RPMI8226 (cell line): ENCODE data around the gene CCDC24.

Source experiments
- DNase-seq: peaks from one replicate; pipeline ENCODE4 v3.0.0-alpha.2; 2015

CCDC24 gene

GRCh38 chr1:44000122-44000665 is 8.8 kb downstream of the CCDC24 start:
- DNase-seq: no peak

DNA sequence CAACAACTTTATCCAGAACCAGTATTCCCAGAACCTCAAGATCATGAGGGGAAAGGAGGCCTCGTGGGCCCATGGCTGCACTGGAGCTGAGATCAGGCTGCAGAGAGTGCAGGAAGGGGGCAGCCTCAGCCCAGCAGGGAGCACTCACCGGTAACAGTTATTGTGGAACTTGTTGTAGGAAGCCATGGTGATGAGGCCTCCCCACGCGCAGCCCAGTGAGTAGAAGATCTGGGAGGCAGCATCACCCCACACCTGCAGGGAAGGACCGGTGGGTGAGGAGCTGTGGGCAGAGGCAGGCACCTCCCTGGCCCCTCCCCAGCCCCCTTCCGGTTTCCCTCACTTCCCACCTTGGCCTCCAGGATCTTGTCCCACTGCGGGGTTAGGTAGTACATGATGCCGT is 10.8 kb downstream of the CCDC24 start:
- DNase-seq: no peak

DNA sequence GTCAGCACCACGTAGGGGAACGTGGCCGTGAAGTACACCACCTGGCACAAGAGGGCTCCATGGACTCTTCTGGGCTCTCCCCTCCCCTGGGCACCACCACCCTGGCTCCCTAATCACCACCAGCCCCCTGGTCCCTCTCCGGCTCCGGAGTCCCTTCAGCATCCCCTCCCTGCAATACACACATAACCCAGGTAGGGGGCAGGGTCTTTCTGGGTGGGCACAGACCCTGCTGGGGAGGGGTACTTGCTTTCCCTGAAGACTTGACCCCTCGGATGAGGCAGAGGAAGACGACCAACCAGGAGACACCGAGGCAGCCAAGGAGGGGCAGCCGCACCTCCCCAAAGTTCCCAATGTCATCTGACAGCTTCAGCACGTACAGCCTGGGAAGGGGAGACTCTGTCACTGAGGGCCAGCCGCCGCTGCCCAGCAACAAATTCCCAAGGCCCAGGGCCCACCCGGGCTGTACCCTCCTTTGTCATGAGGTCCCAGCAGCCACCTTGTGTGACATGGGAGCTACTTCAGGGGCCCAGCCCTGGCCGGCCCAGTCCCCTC is 11.3 kb downstream of the CCDC24 start:
- no peak for DNase-seq

GRCh38 chr1:44008259-44008658 is 16.9 kb downstream of the CCDC24 start:
- DNase-seq: no peak

DNA sequence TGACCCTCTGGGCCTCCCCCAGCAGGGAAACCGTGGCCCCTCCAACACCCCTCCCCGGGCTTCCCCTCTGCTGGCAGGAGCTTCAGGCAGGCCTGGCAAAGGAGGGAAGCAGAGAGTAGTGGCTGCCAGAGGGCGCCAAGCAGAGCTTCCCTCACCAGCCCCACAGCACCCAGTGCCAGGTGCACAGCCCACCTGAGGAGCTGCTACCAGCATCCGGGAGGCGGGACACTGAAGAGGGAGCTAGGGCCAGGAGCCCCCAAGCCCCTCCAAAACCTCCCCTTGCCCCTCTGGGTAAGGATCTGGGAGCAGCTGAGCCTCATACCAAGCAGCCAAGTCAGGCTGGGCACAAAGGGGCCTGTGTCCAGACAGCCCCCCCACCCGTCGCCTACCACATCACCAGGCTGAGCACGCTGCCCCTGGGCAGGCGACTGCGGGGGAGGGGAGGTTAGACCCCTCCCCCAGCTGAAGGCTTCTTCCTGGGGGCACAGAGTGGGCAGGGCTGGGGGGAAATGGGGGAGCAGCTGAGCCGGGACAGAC is 19.6 kb downstream of the CCDC24 start:
- no peak for DNase-seq

DNA sequence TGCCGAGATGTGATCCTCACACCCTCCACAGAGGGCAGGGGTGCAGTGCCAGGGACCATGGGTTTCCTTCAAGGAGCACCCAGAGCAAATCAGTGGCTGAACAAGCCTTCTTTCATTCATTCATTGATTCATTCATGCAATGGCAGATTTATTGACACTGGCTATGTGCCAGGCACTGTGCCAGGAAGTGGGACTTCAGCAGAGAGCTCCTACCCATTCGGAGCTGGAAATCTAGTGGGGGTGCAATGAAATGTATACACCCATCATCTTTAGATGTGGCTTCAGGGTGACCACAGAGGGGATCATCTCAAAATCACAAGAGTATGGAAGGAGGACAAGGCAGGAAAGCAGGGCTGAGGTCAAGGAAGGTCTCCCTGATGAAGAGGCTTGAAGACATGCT is 21.0 kb downstream of the CCDC24 start:
- DNase-seq: no peak

DNA sequence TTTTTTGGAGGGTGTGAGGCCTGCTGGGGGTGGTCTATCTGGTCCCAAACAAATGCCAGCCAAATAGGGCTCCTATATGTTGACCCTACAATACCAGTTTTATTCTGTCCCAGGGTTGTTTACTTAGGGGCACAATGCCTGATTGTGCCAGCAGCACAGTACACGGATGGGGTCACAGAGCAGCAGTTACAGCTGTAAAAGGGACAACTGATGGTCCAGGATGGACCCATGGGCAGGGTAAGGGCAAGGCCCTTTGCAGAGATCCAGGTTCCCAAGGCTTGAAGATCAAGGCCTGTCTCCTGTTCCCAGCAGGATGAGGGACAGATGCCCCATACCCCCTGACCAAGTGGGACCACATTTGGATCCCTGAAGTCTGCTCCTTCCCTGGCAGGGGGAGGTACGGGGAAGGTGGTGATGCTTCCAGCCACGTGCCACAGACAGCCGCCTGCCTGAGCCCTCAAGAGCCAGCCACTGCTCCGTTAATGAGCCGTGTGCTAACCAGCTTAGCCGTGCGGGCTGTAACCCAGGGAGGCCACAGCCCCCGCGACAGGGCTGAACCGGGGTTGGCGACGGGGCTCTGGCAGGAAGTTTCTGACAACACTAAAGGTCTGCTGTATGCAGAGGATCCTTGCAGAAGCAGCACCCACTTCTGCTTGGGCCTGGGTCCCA is 21.7 kb downstream of the CCDC24 start:
- DNase-seq: no peak

DNA sequence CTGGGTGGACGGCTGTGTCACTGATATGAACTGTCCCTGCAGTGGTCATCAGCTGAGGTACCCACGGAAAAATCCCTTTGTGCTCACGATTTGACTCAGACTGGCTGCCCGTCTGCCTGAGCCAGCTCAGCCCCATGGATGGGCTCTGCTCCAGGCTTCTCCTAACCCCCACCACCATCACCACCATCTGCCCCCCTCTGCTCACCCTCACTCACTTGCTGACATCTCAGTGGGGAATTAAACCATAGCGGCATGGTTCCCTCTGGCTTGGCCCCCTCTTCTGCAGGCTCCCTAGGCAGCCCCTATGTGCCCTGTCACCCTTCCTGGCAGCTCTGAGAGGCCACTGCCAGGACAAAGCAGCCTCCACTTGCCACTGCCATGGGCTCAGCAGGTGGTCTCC is 22.6 kb downstream of the CCDC24 start:
- DNase-seq: no peak

DNA sequence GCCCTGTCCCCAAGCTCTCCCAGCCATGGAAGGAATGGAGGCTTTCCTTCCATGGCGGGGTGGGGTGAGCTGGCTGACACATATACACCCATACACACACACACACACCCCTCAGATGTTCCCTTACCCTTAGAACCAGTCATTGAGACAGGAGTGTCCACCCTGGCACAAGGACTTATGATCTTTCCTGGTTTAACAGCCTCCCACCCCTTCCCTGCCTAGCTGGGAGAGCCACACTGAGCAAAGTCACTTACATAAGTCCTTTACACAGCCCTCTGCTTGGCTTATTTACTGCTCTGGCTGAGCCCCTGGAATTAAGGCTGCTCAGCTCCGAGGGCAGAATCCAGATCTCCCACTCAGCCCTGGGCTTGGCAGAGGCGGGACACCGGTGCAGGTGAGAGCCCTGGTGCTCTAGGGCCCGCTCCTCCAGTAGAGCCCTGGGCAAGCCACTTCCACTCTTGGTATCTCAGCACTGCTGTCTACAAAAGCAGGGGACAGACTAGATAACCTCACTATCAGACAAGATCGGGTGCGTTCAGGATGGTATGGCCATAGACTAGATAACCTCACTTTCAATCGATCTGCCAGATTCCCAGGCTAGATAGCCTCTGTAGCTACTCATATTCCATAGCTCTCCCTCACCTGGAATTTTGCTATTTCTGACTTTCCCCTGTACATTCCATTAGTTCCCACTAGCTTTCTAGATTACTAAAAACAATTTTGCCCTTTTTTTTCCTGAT is 23.1 kb downstream of the CCDC24 start:
- no peak for DNase-seq

- no peak for DNase-seq
These were observed 23.8 kb downstream of the CCDC24 start for GRCh38 chr1:44015206-44015605.

GRCh38 chr1:44016041-44016889 is 24.9 kb downstream of the CCDC24 start:
- DNase-seq: no peak

DNA sequence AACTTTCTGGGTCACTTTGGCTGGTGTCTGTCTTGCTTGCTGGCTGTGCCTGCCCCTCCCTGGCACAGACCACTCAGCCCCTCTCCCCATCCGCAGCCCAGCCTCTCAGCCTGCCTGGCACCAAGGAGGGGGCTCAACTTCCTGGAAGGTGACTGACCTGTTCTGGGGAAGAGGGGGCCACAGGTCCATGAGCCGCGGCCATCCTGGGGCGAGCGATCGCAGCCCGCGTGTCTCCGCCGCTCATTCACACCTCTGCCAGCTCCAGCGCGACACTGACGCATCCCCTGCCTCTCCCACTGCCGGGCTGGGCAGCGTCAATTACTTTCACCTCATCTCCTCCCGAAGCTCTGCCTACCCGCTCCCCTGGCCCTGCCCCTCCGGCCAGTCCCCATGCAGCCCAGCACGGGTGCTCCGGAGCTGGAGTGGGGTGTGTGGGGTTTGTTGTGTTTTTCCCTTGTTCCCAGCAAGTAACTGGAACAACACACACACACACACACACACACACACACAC is 25.5 kb downstream of the CCDC24 start:
- DNase-seq: no peak

GRCh38 chr1:44019466-44019948 is 28.1 kb downstream of the CCDC24 start:
- no peak for DNase-seq

GRCh38 chr1:44020464-44020863 is 29.1 kb downstream of the CCDC24 start:
- DNase-seq: no peak

DNA sequence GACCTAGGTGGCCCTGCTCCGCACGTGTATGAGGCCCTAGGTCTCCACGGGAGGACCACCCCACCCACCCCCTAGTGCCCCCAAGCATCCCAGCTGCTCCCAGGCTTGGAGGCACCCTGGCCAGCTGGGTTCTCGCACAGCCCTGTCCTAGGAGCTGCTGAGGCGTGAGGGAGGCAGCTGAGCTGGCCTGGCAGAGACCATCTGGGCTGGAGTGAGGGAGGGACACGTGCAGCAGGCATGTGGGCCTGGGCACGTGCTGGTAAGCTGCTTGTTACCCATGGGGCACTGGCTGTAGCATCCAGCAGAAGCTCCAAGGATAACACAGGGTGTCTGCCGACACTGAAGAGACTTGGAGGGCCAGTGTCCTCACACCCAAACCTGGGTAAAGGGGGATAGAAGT is 29.8 kb downstream of the CCDC24 start:
- no peak for DNase-seq

DNA sequence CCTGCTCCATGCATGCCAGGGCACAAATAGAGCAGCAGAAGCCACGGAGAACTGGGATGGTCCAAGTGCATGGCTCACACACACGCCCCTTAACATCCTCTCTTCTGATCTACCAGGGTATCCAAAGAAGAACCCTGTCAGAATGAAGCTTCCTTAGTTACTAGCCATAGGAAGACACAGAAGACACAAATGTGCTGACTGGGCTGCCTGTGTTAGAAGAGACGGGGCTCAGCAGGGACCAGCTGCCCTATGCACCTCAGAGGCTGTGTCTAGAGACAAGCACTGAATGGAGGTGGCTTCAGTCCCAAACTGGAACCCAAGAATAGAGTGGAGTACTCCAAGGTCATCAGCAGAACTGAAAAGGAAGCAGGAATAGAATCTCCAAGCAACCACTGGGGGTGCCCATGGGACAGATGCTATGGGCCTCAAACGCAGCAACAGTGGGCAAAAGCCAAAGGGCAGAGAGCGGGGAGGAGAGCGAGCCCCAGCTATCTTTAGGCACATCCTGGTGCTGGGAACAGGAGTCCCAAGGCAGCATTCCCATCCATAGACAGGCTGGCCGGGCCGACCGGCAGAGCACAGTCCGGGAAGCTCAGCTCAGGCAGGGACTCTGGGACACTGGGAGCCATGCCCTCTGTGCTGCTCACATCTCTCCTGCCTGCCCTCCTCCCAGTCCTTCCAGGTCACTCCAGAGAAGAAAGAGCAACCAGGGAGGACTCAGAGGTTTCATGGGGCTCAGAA is 30.4 kb downstream of the CCDC24 start:
- no peak for DNase-seq

- no peak for DNase-seq
These were observed 32.9 kb downstream of the CCDC24 start for GRCh38 chr1:44024031-44024902.

DNA sequence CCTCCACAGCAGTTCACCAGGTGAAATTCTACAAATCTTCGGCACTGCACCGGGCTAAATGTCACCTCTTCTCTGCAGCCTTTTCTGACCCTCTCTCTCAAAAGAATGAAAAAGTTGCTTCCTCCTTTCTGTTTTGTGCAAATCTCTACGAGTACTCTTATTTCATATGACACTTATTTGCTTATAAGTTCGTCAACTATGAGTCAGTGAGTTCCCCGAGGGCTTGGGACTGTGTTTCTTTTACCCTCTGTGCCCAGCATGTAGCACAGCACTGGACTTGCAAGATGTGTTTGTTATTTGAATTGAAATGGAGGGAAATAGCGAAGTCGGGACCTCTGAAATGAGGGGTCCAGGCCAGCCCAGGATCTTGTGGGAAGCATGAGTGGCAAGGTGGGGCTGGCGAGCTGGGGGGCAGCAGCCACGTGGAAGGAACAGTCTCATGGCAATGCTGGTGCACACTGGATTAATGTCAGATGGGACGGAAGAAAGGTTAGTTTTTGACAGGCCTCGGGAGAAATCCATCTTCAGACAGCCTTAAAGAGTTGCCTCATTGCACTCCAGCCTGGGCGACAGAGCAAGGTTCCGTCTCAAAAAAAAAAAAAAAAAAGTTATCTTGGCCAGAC is 33.6 kb downstream of the CCDC24 start:
- DNase-seq: no peak

DNA sequence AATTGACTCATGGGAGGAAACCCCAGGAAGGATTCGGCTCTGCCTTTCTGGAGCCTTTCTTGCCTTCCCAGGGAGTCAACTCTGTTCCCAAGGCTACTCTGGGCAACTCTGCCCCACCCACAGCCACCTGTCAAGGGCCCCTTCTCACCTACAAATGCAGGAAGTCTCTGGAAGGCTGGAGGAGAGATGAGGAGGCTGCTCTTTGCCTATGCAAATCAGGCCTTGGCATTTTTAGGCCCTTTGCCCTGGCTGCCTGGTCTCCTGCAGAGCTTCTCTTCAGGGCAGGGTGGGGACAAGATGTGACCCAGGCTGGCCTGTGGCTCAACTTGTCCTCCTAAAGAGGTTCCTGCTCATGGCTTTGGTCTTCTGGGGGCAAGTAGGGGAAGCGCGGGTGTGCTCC is 34.4 kb downstream of the CCDC24 start:
- DNase-seq: no peak

DNA sequence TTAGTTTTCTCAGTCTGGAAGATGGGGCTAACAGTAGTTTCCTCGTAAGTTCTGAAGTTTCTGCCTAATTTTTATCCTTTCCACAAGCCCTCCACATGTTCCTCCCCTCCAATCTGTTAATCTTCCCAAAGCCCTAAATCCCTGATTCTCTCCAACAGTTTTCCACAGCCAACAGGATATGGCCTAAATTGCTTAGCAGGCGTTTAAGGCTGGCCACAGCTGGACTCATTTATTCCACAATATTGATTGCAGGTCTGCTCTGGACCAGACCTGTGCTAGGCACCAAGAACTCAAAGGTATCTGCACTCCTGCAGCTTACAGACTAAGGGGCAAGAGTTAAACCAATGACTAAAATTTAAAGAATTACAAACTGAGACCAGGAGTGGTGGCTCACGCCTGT is 35.9 kb downstream of the CCDC24 start:
- DNase-seq: no peak
